ENCODE measurements around the gene SEC11A. TPM values are rescaled to one million over a fixed set of nuclear protein-coding genes. Genes with fewer than 3 reads are reported as not detected.
"Not testable (repeated sequence)": the region's sequence is repeated elsewhere in the genome, so short reads cannot be mapped to it uniquely, and the experiment has no call there.

SEC11A gene
- total RNA-seq, 4 donors from 2014 or later = 54.1 to 103 (median 72.8) TPM

DNA sequence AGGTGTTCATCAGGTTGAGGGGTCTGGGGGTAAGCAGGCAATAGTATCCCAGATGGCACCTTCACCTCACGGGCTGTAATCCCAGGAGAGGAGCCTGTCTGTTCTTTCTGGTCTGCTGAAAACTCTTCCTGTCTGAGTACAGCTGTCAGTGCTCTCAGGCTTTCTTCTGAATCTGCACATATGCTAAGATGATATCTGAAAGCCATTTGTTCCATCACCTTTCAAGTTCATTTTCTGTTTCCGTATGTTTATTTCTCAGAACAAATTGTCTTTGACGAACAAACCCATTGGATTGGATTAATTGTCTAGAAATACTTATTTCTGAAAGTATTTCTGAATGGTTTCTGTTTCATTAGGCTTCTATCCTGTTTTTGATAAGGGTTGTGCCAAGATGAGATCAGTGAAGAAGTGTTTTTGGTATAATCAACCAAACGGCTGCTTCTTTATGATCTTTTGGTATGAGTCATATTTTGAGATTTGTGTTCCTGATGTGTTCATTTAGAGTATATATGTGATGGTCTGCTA is 45.7 kb upstream of the SEC11A start:
- TF ChIP-seq, protein P1, sequence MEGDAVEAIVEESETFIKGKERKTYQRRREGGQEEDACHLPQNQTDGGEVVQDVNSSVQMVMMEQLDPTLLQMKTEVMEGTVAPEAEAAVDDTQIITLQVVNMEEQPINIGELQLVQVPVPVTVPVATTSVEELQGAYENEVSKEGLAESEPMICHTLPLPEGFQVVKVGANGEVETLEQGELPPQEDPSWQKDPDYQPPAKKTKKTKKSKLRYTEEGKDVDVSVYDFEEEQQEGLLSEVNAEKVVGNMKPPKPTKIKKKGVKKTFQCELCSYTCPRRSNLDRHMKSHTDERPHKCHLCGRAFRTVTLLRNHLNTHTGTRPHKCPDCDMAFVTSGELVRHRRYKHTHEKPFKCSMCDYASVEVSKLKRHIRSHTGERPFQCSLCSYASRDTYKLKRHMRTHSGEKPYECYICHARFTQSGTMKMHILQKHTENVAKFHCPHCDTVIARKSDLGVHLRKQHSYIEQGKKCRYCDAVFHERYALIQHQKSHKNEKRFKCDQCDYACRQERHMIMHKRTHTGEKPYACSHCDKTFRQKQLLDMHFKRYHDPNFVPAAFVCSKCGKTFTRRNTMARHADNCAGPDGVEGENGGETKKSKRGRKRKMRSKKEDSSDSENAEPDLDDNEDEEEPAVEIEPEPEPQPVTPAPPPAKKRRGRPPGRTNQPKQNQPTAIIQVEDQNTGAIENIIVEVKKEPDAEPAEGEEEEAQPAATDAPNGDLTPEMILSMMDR (IDR thresholded peaks at IDR 0.05) = no peak
- TF ChIP-seq POLR2A (IDR thresholded peaks at IDR 0.05) = no peak
- intact Hi-C loops (cut with DNase I) = no loop called here
- 33 to 40% methylated on average over 4 of the region's 4 CpGs for WGBS, 2 donors
- Histone ChIP-seq H3K4me1 (peaks cover 0 to 66% (median 8%) of the 10 kb centered on the region in 3 donors), H3K9me3 (no peaks in the 10 kb centered on the region), H3K4me3 (no peak overlapping the region), H3K36me3 (peaks cover 0 to 24% (median 0%) of the 10 kb centered on the region in 3 donors), H3K27me3 (no peaks in the 10 kb centered on the region), H3K27ac (peak overlapping the region in 1 of 4 donors; percentile 41)
- DNase-seq = no peak

- whole genome bisulfite sequencing, 2 donors = 93 to 100% methylated on average over 1 of the region's 1 CpG
- no peak overlapping the region for H3K4me3 ChIP-seq
- H3K27me3 ChIP-seq = no peaks in the 10 kb centered on the region
- H3K36me3 ChIP-seq = peaks cover 0 to 10% (median 0%) of the 10 kb centered on the region in 3 donors
- no peak overlapping the region for H3K27ac ChIP-seq
- H3K4me1 ChIP-seq = peaks cover 0 to 79% (median 8%) of the 10 kb centered on the region in 3 donors
- no peaks in the 10 kb centered on the region for H3K9me3 ChIP-seq
- DNase-seq = no peak
- intact Hi-C loops (cut with DNase I) = no loop called here
- TF ChIP-seq POLR2A (IDR thresholded peaks at IDR 0.05) = no peak
- TF ChIP-seq, protein P1 (IDR thresholded peaks at IDR 0.05) = no peak
Measured at GRCh38 chr15:84760219-84760618, 44.3 kb upstream of the SEC11A start.

GRCh38 chr15:84759018-84759417 is 43.1 kb upstream of the SEC11A start:
- H3K36me3 ChIP-seq = no peaks in the 10 kb centered on the region
- no peak for DNase-seq
- no peaks in the 10 kb centered on the region for H3K27me3 ChIP-seq
- H3K27ac ChIP-seq = no peak overlapping the region
- TF ChIP-seq POLR2A (IDR thresholded peaks at IDR 0.05) = no peak
- TF ChIP-seq, protein P1 (IDR thresholded peaks at IDR 0.05) = no peak
- no peak overlapping the region for H3K4me3 ChIP-seq
- H3K4me1 ChIP-seq = peaks cover 0 to 79% (median 5%) of the 10 kb centered on the region in 3 donors
- 70 to 100% methylated on average over 1 of the region's 1 CpG for WGBS, 2 donors
- intact Hi-C loops (cut with DNase I) = no loop called here
- H3K9me3 ChIP-seq = no peaks in the 10 kb centered on the region

DNA sequence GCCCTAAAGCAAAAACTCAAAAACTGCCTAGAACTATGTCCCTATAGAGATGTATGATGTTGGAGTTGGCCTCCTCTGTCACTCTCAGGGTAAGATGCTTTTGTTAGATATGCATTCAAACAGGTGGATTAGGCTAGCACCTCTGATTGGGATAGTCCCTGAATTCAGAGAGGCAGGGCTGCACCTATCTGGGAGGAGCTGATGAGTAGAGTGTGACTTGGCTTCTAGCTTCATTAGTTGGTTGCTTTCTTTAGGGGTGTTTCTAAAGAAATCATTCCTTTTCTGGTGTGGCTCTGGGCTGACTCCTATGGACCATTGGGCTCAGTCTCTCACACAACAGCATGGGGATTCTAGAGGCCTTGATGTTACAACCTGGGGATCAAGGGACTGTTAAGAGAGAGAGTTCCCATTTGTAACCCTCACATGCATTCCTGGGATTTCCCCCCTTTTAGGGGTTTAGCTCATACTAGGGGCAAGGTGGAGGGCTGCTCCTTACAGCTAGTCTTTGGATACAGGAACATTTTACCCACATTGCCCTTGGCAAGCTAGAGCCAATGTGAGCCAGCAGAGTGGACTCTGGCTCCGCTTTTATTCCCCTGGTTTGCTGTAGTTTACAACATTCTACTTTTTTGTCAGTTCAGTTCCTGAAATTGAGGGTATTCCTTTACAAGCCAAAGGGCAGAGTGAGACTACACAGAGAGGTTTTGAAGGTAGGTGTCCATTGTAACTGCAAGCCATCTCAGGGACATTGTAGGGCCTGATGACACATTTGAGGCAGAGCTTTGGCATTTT is 40.0 kb upstream of the SEC11A start:
- 100% methylated on average over 1 of the region's 1 CpG; no CpG with 5 or more reads in 1 of the 2 donors for WGBS, 2 donors
- Histone ChIP-seq H3K27me3 (no peaks in the 10 kb centered on the region), H3K4me1 (peaks cover 4 to 76% (median 8%) of the 10 kb centered on the region in 3 donors), H3K9me3 (no peaks in the 10 kb centered on the region), H3K4me3 (no peak overlapping the region), H3K27ac (no peak overlapping the region), H3K36me3 (no peaks in the 10 kb centered on the region)
- TF ChIP-seq, protein P1 (IDR thresholded peaks at IDR 0.05) = no peak
- no peak for TF ChIP-seq POLR2A (IDR thresholded peaks at IDR 0.05)
- intact Hi-C loops (cut with DNase I) = no loop called here
- DNase-seq = no peak

GRCh38 chr15:84754889-84755288 is 39.0 kb upstream of the SEC11A start:
- 71 to 85% methylated on average over 4 of the region's 4 CpGs for WGBS, 2 donors
- peaks cover 13 to 76% (median 14%) of the 10 kb centered on the region in 3 donors for H3K4me1 ChIP-seq
- DNase-seq; H3K9me3 ChIP-seq; H3K36me3 ChIP-seq; H3K27ac ChIP-seq; intact Hi-C loops (cut with DNase I); H3K27me3 ChIP-seq; H3K4me3 ChIP-seq: not testable (repeated sequence)
